Activated CD8-positive, alpha-beta T cell treated with anti-CD3 and anti-CD28 coated beads for 36 hours (primary cell): ENCODE measurements around the gene ABCB8. TPM values are rescaled to one million over a fixed set of nuclear protein-coding genes. Genes with fewer than 3 reads are reported as not detected.

Experiments
- ATAC-seq: fragments of 200-7000 bp; cut with Tn5 transposase; one replicate; pipeline ENCODE4 v1.10.0; 2021; ENCODE audit warnings: mild to moderate bottlenecking, moderate library complexity
- CTCF ChIA-PET: fragments of 350-600 bp; sonication (Branson Sonifier 250); formaldehyde crosslinking; loops from one replicate; lab custom pipeline; 2021; ENCODE audit warnings: antibody characterized with exemption; lab: Charles Lee
- POLR2A ChIA-PET: fragments of 350-600 bp; sonication (Branson Sonifier 250); formaldehyde crosslinking; loops from one replicate; lab custom pipeline; 2021; ENCODE audit warnings: antibody characterized with exemption; lab: Charles Lee
- DNase-seq: peaks from one replicate; pipeline ENCODE4 v3.0.0-alpha.2; 2020
- H3K27ac Mint-ChIP-seq: one replicate; pipeline ENCODE4 v1.8.0; 2021; ENCODE audit warnings: mild to moderate bottlenecking, mixed read lengths
- H3K27me3 Mint-ChIP-seq: one replicate; pipeline ENCODE4 v1.8.0; 2021; ENCODE audit warnings: mixed read lengths
- H3K36me3 Mint-ChIP-seq: one replicate; pipeline ENCODE4 v1.8.0; 2021; ENCODE audit warnings: low read depth, mixed read lengths
- H3K4me1 Mint-ChIP-seq: one replicate; pipeline ENCODE4 v1.8.0; 2021; ENCODE audit warnings: low read depth, mixed read lengths
- H3K4me3 Mint-ChIP-seq: one replicate; pipeline ENCODE4 v1.8.0; 2021; ENCODE audit warnings: mild to moderate bottlenecking, moderate library complexity, mixed read lengths
- H3K9me3 Mint-ChIP-seq: one replicate; pipeline ENCODE4 v1.8.0; 2021; ENCODE audit warnings: mixed read lengths
- intact Hi-C: fragments of 100-400 bp; cut with micrococcal nuclease; formaldehyde crosslinking; loops from one replicate; pipeline ENCODE4 v1.10.0; 2022
- total RNA-seq, 2 experiments: library from RNA; stranded (reverse); gene quantifications; one replicate each; pipeline ENCODE4 v1.2.3, GENCODE V29; 2021
- TF ChIP-seq, protein P1 (sequence below): fragments of 200-600 bp; IDR thresholded peaks from one replicate; pipeline ENCODE4 v1.8.0; 2022; ENCODE audit warnings: antibody characterized with exemption, mild to moderate bottlenecking

ABCB8 gene
- total RNA-seq = 10 to 100 TPM; 41.4 to 47.5 TPM

GRCh38 chr7:151028131-151028947 lies at the start of gene ABCB8:
Gene ABCB8, plus strand, starts transcription at chr7:151028450. Its CDS starts 66 bp downstream, at chr7:151028516.
- Mint-ChIP-seq H3K9me3 (no peaks in the 10 kb centered on the region), H3K4me3 (peak within 1 kb of the TSS; percentile 88)

GRCh38 chr7:150979713-150980390 lies 48.4 kb upstream of the ABCB8 start:
- TF ChIP-seq, protein P1, sequence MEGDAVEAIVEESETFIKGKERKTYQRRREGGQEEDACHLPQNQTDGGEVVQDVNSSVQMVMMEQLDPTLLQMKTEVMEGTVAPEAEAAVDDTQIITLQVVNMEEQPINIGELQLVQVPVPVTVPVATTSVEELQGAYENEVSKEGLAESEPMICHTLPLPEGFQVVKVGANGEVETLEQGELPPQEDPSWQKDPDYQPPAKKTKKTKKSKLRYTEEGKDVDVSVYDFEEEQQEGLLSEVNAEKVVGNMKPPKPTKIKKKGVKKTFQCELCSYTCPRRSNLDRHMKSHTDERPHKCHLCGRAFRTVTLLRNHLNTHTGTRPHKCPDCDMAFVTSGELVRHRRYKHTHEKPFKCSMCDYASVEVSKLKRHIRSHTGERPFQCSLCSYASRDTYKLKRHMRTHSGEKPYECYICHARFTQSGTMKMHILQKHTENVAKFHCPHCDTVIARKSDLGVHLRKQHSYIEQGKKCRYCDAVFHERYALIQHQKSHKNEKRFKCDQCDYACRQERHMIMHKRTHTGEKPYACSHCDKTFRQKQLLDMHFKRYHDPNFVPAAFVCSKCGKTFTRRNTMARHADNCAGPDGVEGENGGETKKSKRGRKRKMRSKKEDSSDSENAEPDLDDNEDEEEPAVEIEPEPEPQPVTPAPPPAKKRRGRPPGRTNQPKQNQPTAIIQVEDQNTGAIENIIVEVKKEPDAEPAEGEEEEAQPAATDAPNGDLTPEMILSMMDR = no peak
- ChIA-PET CTCF (interaction anchor here (0.8 to 2.1 kb wide), 10 partner anchors 9 to 264 kb away, joined by 3 to 12 read pairs (median 4); no protein-coding TSS in a partner anchor), POLR2A (interaction anchor here (1.1 kb wide), 2 partner anchors 15 to 32 kb away, joined by 3 to 4 read pairs; no protein-coding TSS in a partner anchor)
- Mint-ChIP-seq H3K4me3 (no peak overlapping the region), H3K9me3 (no peaks in the 10 kb centered on the region), H3K27ac (no peak overlapping the region), H3K4me1 (peaks cover 22% of the 10 kb centered on the region), H3K36me3 (no peaks in the 10 kb centered on the region), H3K27me3 (peaks cover 60% of the 10 kb centered on the region)
- DNase-seq (no peak), ATAC-seq (no peak)
- intact Hi-C loops = loop anchor here (10.0 kb wide), 1 partner anchor 195 kb away; no protein-coding TSS in a partner anchor

More at GRCh38 chr7:151028131-151028947, at the start of gene ABCB8:
- Mint-ChIP-seq H3K27ac (peak within 1 kb of the TSS; percentile 95), H3K27me3 (no peaks in the 10 kb centered on the region), H3K4me1 (peaks cover 17% of the 10 kb centered on the region), H3K36me3 (peaks cover 4% of the 10 kb centered on the region)
- TF ChIP-seq, protein P1 = peak; percentile 55
- intact Hi-C loops = loop anchor here (2.0 kb wide), 1 partner anchor 30 kb away; the partner anchor contains the start of gene SLC4A2
- POLR2A ChIA-PET = interaction anchor here (1.2 to 1.9 kb wide), 5 partner anchors 9 to 55 kb away, joined by 3 to 20 read pairs (median 7); partner anchors contain the start of gene TMUB1
- ATAC-seq (peak; percentile 95), DNase-seq (peak; percentile 99)
- CTCF ChIA-PET = interaction anchor here (0.9 to 8.4 kb wide), 13 partner anchors 10 to 89 kb away, joined by 3 to 73 read pairs (median 4); partner anchors contain the start of gene SLC4A2

DNA sequence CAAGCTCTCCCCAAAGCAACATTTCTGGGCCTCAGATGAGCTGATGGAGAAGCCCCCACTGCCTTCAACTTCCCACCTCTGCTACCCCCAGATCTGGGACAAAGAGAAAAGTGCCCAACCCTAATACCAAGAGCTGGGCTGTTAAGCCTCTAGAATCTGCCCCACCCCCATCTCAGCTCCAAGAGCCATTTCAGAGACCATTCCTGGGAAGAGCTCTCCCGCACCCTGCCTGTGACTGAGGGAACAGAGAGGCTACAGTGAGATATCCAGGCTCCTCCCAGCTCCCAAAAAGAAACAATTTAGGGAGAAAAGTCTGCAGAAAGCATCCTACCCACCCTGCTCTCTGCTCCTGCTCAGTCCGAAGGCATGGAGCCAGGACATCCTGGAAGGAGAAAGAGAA lies 47.6 kb upstream of the ABCB8 start:
- TF ChIP-seq, protein P1 = no peak
- no peak for DNase-seq
- ChIA-PET POLR2A (no interaction called here), CTCF (interaction anchor here (0.8 to 1.4 kb wide), 4 partner anchors 10 to 38 kb away, joined by 3 to 5 read pairs (median 4); partner anchors contain the start of gene NOS3)
- Mint-ChIP-seq H3K27me3 (peaks cover 61% of the 10 kb centered on the region), H3K9me3 (no peaks in the 10 kb centered on the region), H3K4me1 (peaks cover 17% of the 10 kb centered on the region), H3K27ac (no peak overlapping the region), H3K4me3 (no peak overlapping the region), H3K36me3 (no peaks in the 10 kb centered on the region)
- ATAC-seq = no peak
- intact Hi-C loops = loop anchor here (10.0 kb wide), 1 partner anchor 196 kb away; no protein-coding TSS in a partner anchor

GRCh38 chr7:150981644-150982043 lies 46.6 kb upstream of the ABCB8 start:
- intact Hi-C loops = loop anchor here (10.0 kb wide), 1 partner anchor 197 kb away; no protein-coding TSS in a partner anchor
- POLR2A ChIA-PET = interaction anchor here (0.6 kb wide), 1 partner anchor 109 kb away, joined by 3 read pairs; no protein-coding TSS in a partner anchor
- Mint-ChIP-seq H3K27ac (no peak overlapping the region), H3K4me3 (no peak overlapping the region), H3K9me3 (no peaks in the 10 kb centered on the region), H3K4me1 (peaks cover 22% of the 10 kb centered on the region), H3K27me3 (peaks cover 61% of the 10 kb centered on the region), H3K36me3 (no peaks in the 10 kb centered on the region)
- ATAC-seq (no peak), DNase-seq (no peak)
- TF ChIP-seq, protein P1 = no peak
- CTCF ChIA-PET = interaction anchor here (6.0 kb wide), 1 partner anchor 18 kb away, joined by 96 read pairs; no protein-coding TSS in a partner anchor
